Measurements from ENCODE around the gene ITSN2. TPM values are rescaled to one million over a fixed set of nuclear protein-coding genes. Genes with fewer than 3 reads are reported as not detected.

Gene ITSN2
- polyA plus RNA-seq, 1 experiment = 16.3 TPM

- POLR2A ChIA-PET = no interaction called here
Observed at GRCh38 chr2:24174851-24175277, 185.5 kb downstream of the ITSN2 start, which contains the start of gene FAM228A. Gene FAM228A (plus strand): TSS chr2:24175053. CDS start chr2:24175481, 428 bp downstream.

GRCh38 chr2:24169023-24169422, 191.3 kb downstream of the ITSN2 start:
- DNase-seq (ENCODE audit: low read depth) = no peak
- no peak for TF ChIP-seq CTCF (IDR thresholded peaks at IDR 0.05; ENCODE audit: insufficient read depth, low read depth, low read length)
- H3K36me3 ChIP-seq (ENCODE audit: control insufficient read depth, insufficient read depth, low read length) = no peaks in the 10 kb centered on the region
- H3K4me3 ChIP-seq (ENCODE audit: low read depth, low read length) = no peak overlapping the region
- H3K27me3 ChIP-seq (ENCODE audit: control insufficient read depth, insufficient read depth, low read length) = no peaks in the 10 kb centered on the region; the same call in 1 of the 2 replicates
- ChIA-PET POLR2A (no interaction called here), CTCF (no interaction called here)

More at GRCh38 chr2:24174851-24175277, 185.5 kb downstream of the ITSN2 start, which contains the start of gene FAM228A:
- CTCF ChIA-PET = no interaction called here
- Histone ChIP-seq H3K4me3 (ENCODE audit: low read depth, low read length) (peak within 1 kb of the TSS; percentile 16), H3K36me3 (ENCODE audit: control insufficient read depth, insufficient read depth, low read length) (no peaks in the 10 kb centered on the region), H3K27me3 (ENCODE audit: control insufficient read depth, insufficient read depth, low read length) (no peaks in the 10 kb centered on the region)
- TF ChIP-seq CTCF (IDR thresholded peaks at IDR 0.05; ENCODE audit: insufficient read depth, low read depth, low read length) = no peak
- DNase-seq (ENCODE audit: low read depth) = no peak

GRCh38 chr2:24164416-24164973, 195.8 kb downstream of the ITSN2 start:
- ChIA-PET POLR2A (no interaction called here), CTCF (interaction anchor here (0.9 to 1.0 kb wide), 2 partner anchors 19 to 80 kb away, joined by 3 read pairs; partner anchors contain the start of gene TP53I3)
- no peak for DNase-seq (ENCODE audit: low read depth)

GRCh38 chr2:24163601-24164000, 196.7 kb downstream of the ITSN2 start:
- Histone ChIP-seq H3K36me3 (ENCODE audit: control insufficient read depth, insufficient read depth, low read length) (no peaks in the 10 kb centered on the region), H3K4me3 (ENCODE audit: low read depth, low read length) (no peak overlapping the region), H3K27me3 (ENCODE audit: control insufficient read depth, insufficient read depth, low read length) (no peaks in the 10 kb centered on the region; the same call in 1 of the 2 replicates)
- CTCF ChIA-PET = interaction anchor here (0.9 to 1.0 kb wide), 2 partner anchors 20 to 80 kb away, joined by 3 read pairs; partner anchors contain the start of gene TP53I3
- TF ChIP-seq CTCF (IDR thresholded peaks at IDR 0.05; ENCODE audit: insufficient read depth, low read depth, low read length) = no peak
- no peak for DNase-seq (ENCODE audit: low read depth)
- POLR2A ChIA-PET = no interaction called here

More at GRCh38 chr2:24164416-24164973, 195.8 kb downstream of the ITSN2 start:
- no peaks in the 10 kb centered on the region for H3K36me3 ChIP-seq (ENCODE audit: control insufficient read depth, insufficient read depth, low read length)
- H3K4me3 ChIP-seq (ENCODE audit: low read depth, low read length) = no peak overlapping the region
- no peaks in the 10 kb centered on the region; the same call in 1 of the 2 replicates for H3K27me3 ChIP-seq (ENCODE audit: control insufficient read depth, insufficient read depth, low read length)
- TF ChIP-seq CTCF (IDR thresholded peaks at IDR 0.05; ENCODE audit: insufficient read depth, low read depth, low read length) = peak; percentile 56

GRCh38 chr2:24163186-24163585, 197.2 kb downstream of the ITSN2 start:
- Histone ChIP-seq H3K36me3 (ENCODE audit: control insufficient read depth, insufficient read depth, low read length) (no peaks in the 10 kb centered on the region), H3K27me3 (ENCODE audit: control insufficient read depth, insufficient read depth, low read length) (no peaks in the 10 kb centered on the region; the same call in 1 of the 2 replicates), H3K4me3 (ENCODE audit: low read depth, low read length) (no peak overlapping the region)
- DNase-seq (ENCODE audit: low read depth) = no peak
- TF ChIP-seq CTCF (IDR thresholded peaks at IDR 0.05; ENCODE audit: insufficient read depth, low read depth, low read length) = no peak
- ChIA-PET POLR2A (no interaction called here), CTCF (interaction anchor here (1.0 kb wide), 1 partner anchor 21 kb away, joined by 3 read pairs; no protein-coding TSS in a partner anchor)

Measured in BJ (cell line).